HFF-Myc (cell line): ENCODE measurements around the gene ZCCHC9.
"Not testable (repeated sequence)": the region's sequence is repeated elsewhere in the genome, so short reads cannot be mapped to it uniquely, and the experiment has no call there.

Experiments
- DNase-seq: peaks from one replicate; pipeline ENCODE4 v3.0.0-alpha.2; 2011; ENCODE audit warnings: low read depth; ENCODE audit errors: extremely low read depth
- H3K4me3 ChIP-seq: replicated peaks from 2 replicates; pipeline ENCODE4 v1.5.1; 2011; ENCODE audit warnings: low read depth, mild to moderate bottlenecking, control low read depth, low read length
- CTCF ChIP-seq: IDR thresholded peaks from 2 replicates; pipeline ENCODE4 v1.5.1; 2012; ENCODE audit warnings: mild to moderate bottlenecking, low read depth, low read length, control low read depth; ENCODE audit errors: missing control alignments

ZCCHC9 gene

GRCh38 chr5:81316571-81316970 lies 15.2 kb downstream of the ZCCHC9 start:
- no peak for DNase-seq
- TF ChIP-seq CTCF, result no peak
- no peak overlapping the region for H3K4me3 ChIP-seq

GRCh38 chr5:81317536-81317935 lies 16.1 kb downstream of the ZCCHC9 start:
- no peak overlapping the region for H3K4me3 ChIP-seq
- TF ChIP-seq CTCF, result no peak
- DNase-seq, result no peak

GRCh38 chr5:81326554-81326953 lies 25.2 kb downstream of the ZCCHC9 start:
- no peak for DNase-seq
- H3K4me3 ChIP-seq, result no peak overlapping the region
- no peak for TF ChIP-seq CTCF

GRCh38 chr5:81334304-81335061 lies 33.1 kb downstream of the ZCCHC9 start:
- TF ChIP-seq CTCF, result no peak
- no peak for DNase-seq
- H3K4me3 ChIP-seq, result no peak overlapping the region

GRCh38 chr5:81335946-81336345 lies 34.6 kb downstream of the ZCCHC9 start:
- no peak for TF ChIP-seq CTCF
- no peak overlapping the region for H3K4me3 ChIP-seq
- DNase-seq, result no peak

GRCh38 chr5:81336556-81336955 lies 35.2 kb downstream of the ZCCHC9 start:
- no peak for DNase-seq
- no peak overlapping the region for H3K4me3 ChIP-seq
- no peak for TF ChIP-seq CTCF

- H3K4me3 ChIP-seq, result no peak overlapping the region
- no peak for TF ChIP-seq CTCF
- no peak for DNase-seq
Measured at GRCh38 chr5:81337803-81338202, 36.4 kb downstream of the ZCCHC9 start.

- DNase-seq, result not testable (repeated sequence)
Measured at GRCh38 chr5:81338213-81338612, 36.8 kb downstream of the ZCCHC9 start.

More at GRCh38 chr5:81338213-81338612, 36.8 kb downstream of the ZCCHC9 start:
- not testable (repeated sequence) for H3K4me3 ChIP-seq
